OCI-LY3 (cell line): ENCODE results near the gene DISP3.

ENCODE experiments used
- EZH2phosphoT487 ChIP-seq: fragments of 200-600 bp; shearing (Covaris generic); IDR thresholded peaks from 2 replicates; pipeline ENCODE4 v1.6.1; 2018; ENCODE audit warnings: antibody characterized with exemption, mixed run types, low read depth
- TF ChIP-seq, protein P1 (sequence below): fragments of 200-600, 300-600 bp; sonication (generic); IDR thresholded peaks from 2 replicates; pipeline ENCODE4 v1.5.1; 2014; ENCODE audit warnings: antibody characterized with exemption, low read length, low read depth

DNA sequence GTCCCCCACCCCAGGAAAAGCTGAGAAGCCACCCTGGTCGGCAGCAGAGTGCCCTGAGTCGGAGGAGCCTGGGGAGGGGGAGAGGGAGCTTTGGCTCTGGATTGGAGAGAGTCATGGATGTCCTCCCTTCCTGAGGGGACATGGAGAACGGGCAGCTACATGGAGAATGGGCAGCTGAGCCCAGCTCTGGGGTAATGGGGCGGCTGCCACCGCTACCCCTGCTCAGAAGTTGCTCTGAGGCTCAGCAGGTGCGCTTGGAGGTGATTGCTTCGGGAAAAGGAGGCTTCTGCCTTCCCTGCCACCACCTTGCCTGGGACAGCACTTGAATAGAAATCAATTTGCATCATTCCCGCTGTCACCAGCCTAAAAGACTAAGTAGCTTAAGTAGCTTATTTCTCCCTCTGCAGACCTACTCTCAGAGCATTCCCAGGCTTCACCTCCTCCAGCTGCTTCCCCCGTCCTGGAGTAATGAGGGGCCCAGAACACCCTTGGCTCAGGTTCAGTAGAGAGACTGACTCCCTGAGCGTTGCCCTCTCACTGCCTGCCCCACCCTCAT is 8.3 kb downstream of the DISP3 start:
- TF ChIP-seq, protein P1, sequence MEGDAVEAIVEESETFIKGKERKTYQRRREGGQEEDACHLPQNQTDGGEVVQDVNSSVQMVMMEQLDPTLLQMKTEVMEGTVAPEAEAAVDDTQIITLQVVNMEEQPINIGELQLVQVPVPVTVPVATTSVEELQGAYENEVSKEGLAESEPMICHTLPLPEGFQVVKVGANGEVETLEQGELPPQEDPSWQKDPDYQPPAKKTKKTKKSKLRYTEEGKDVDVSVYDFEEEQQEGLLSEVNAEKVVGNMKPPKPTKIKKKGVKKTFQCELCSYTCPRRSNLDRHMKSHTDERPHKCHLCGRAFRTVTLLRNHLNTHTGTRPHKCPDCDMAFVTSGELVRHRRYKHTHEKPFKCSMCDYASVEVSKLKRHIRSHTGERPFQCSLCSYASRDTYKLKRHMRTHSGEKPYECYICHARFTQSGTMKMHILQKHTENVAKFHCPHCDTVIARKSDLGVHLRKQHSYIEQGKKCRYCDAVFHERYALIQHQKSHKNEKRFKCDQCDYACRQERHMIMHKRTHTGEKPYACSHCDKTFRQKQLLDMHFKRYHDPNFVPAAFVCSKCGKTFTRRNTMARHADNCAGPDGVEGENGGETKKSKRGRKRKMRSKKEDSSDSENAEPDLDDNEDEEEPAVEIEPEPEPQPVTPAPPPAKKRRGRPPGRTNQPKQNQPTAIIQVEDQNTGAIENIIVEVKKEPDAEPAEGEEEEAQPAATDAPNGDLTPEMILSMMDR: no peak
- TF ChIP-seq EZH2phosphoT487: no peak
